H1 (cell line): ENCODE measurements around the gene SYT17. TPM values are rescaled to one million over a fixed set of nuclear protein-coding genes. Genes with fewer than 3 reads are reported as not detected.

Source experiments
- CTCF ChIA-PET: fragments of 300-600 bp; sonication (Branson Sonifier 250); formaldehyde crosslinking; loops from one replicate; lab custom pipeline; 2021; ENCODE audit not compliant: partially characterized antibody; lab: Charles Lee
- POLR2A ChIA-PET: fragments of 300-600 bp; sonication (Branson Sonifier 250); formaldehyde crosslinking; loops from one replicate; lab custom pipeline; 2021; ENCODE audit warnings: inconsistent platforms; ENCODE audit not compliant: partially characterized antibody; lab: Charles Lee
- DNase-seq, 2 experiments: peaks; one replicate each; pipeline versions ENCODE4 v3.0.0 to v3.0.0-alpha.2; 2010 to 2022; ENCODE audit warnings: low spot score in 2 of 2, low read depth in 1 of 2, mixed read lengths in 1 of 2
- FAIRE-seq: peaks from 2 replicates; lab custom pipeline; 2011; peaks lifted over from hg19 to GRCh38; lab: Jason Lieb, UNC
- H2AFZ ChIP-seq: 2 replicates; pipeline ENCODE4 v1.8.1; 2012; ENCODE audit warnings: low read length, inconsistent platforms
- H2AK5ac ChIP-seq: 2 replicates; pipeline ENCODE4 v1.6.1; 2013; ENCODE audit warnings: low read depth, low read length
- H2BK120ac ChIP-seq: replicated peaks from 2 replicates; pipeline ENCODE3; 2013; ENCODE audit warnings: low read depth, low read length, inconsistent platforms
- H2BK12ac ChIP-seq: 2 replicates; pipeline ENCODE4 v1.6.1; 2013; ENCODE audit warnings: low read depth, low read length
- H2BK15ac ChIP-seq: 2 replicates; pipeline ENCODE4 v1.6.1; 2013; ENCODE audit warnings: low read length
- H2BK20ac ChIP-seq: 2 replicates; pipeline ENCODE4 v1.6.1; 2013; ENCODE audit warnings: low read length
- H2BK5ac ChIP-seq: 2 replicates; pipeline ENCODE4 v1.6.1; 2013; ENCODE audit warnings: low read depth, low read length
- H3K14ac ChIP-seq: 2 replicates; pipeline ENCODE4 v1.6.1; 2013; ENCODE audit warnings: inconsistent platforms; ENCODE audit not compliant: insufficient read length
- H3K18ac ChIP-seq: 2 replicates; pipeline ENCODE4 v1.6.1; 2013; ENCODE audit warnings: low read length; ENCODE audit errors: extremely low read depth
- H3K23ac ChIP-seq: 2 replicates; pipeline ENCODE4 v1.6.1; 2013; ENCODE audit warnings: inconsistent platforms; ENCODE audit not compliant: insufficient read length
- H3K23me2 ChIP-seq: 2 replicates; pipeline ENCODE4 v1.6.1; 2013; ENCODE audit warnings: low read depth, low read length
- H3K27ac ChIP-seq: 2 replicates; pipeline ENCODE4 v1.6.1; 2011; ENCODE audit warnings: low read depth, low read length, inconsistent platforms
- H3K27me3 ChIP-seq, 4 experiments: replicated peaks in 1 of 4; 1 replicate in 1 of 4; 2 replicates in 3 of 4; pipeline versions ENCODE4 v1.6.1 to v1.8.1; 2011 to 2013; ENCODE audit warnings: low read length in 3 of 4, mild to moderate bottlenecking in 3 of 4, inconsistent platforms in 2 of 4, mixed read lengths in 2 of 4, moderate library complexity in 1 of 4; ENCODE audit not compliant: control insufficient read depth in 3 of 4, insufficient read depth in 3 of 4; ENCODE audit errors: extremely low read depth in 1 of 4
- H3K36me3 ChIP-seq, 4 experiments: 2 replicates each; pipeline versions ENCODE4 v1.6.1 to v1.8.1; 2011 to 2013; ENCODE audit warnings: mild to moderate bottlenecking in 4 of 4, low read length in 3 of 4, moderate library complexity in 2 of 4, control low read depth in 1 of 4, inconsistent platforms in 1 of 4; ENCODE audit not compliant: insufficient read depth in 4 of 4, control insufficient read depth in 2 of 4
- H3K4ac ChIP-seq: replicated peaks from 2 replicates; pipeline ENCODE3; 2013; ENCODE audit warnings: low read length, low read depth, mixed read lengths, inconsistent platforms; ENCODE audit not compliant: insufficient read length
- H3K4me1 ChIP-seq, 4 experiments: replicated peaks in 1 of 4; 1 replicate in 1 of 4; 2 replicates in 3 of 4; pipeline versions ENCODE4 v1.6.1 to v1.8.1; 2011 to 2013; ENCODE audit warnings: low read length in 3 of 4, inconsistent platforms in 2 of 4, mixed read lengths in 1 of 4; ENCODE audit not compliant: insufficient read depth in 4 of 4, control insufficient read depth in 3 of 4
- H3K4me2 ChIP-seq, 2 experiments: 2 replicates each; pipeline versions ENCODE4 v1.6.1 to v1.8.1; 2011 to 2013; ENCODE audit warnings: low read depth in 2 of 2, low read length in 2 of 2, control low read depth in 1 of 2, inconsistent platforms in 1 of 2, mild to moderate bottlenecking in 1 of 2; ENCODE audit not compliant: insufficient read depth in 1 of 2
- H3K4me3 ChIP-seq, 4 experiments: fragments of 200-600, 300-600 bp in 1 of 4; sonication (generic), shearing (Covaris generic), sonication (Bioruptor Twin) in 1 of 4; 2 replicates each; pipeline versions ENCODE4 v1.5.1 to v1.8.1; 2011 to 2016; ENCODE audit warnings: low read length in 4 of 4, low read depth in 3 of 4, control low read depth in 2 of 4, inconsistent platforms in 2 of 4, mild to moderate bottlenecking in 2 of 4, mixed read lengths in 1 of 4, moderate library complexity in 1 of 4; ENCODE audit not compliant: insufficient read depth in 2 of 4; ENCODE audit errors: extremely low read depth in 1 of 4
- H3K56ac ChIP-seq: replicated peaks from 2 replicates; pipeline ENCODE3; 2013; ENCODE audit warnings: low read depth, mild to moderate bottlenecking, mixed read lengths, low read length, inconsistent platforms; ENCODE audit not compliant: insufficient read length
- H3K79me1 ChIP-seq: 2 replicates; pipeline ENCODE4 v1.6.1; 2013; ENCODE audit warnings: low read depth, low read length, control low read depth
- H3K79me2 ChIP-seq, 2 experiments: 2 replicates each; pipeline versions ENCODE4 v1.6.1 to v1.8.1; 2012 to 2013; ENCODE audit warnings: low read length in 2 of 2, mild to moderate bottlenecking in 2 of 2, inconsistent platforms in 1 of 2; ENCODE audit not compliant: insufficient read depth in 2 of 2, control insufficient read depth in 1 of 2
- H3K9ac ChIP-seq, 4 experiments: replicated peaks in 1 of 4; 1 replicate in 1 of 4; 2 replicates in 3 of 4; pipeline versions ENCODE4 v1.6.1 to v1.8.1; 2011 to 2013; ENCODE audit warnings: low read depth in 3 of 4, low read length in 3 of 4, control low read depth in 2 of 4, mild to moderate bottlenecking in 2 of 4, moderate library complexity in 2 of 4, inconsistent platforms in 1 of 4; ENCODE audit errors: extremely low read depth in 1 of 4
- H3K9me3 ChIP-seq, 2 experiments: 2 replicates each; pipeline versions ENCODE4 v1.6.1 to v1.8.1; 2012 to 2013; ENCODE audit warnings: mild to moderate bottlenecking in 2 of 2, moderate library complexity in 2 of 2, control low read depth in 1 of 2, inconsistent platforms in 1 of 2, low read depth in 1 of 2, low read length in 1 of 2, mixed read lengths in 1 of 2; ENCODE audit not compliant: insufficient read depth in 2 of 2
- H4K20me1 ChIP-seq, 2 experiments: replicated peaks in 1 of 2; 2 replicates each; pipeline versions ENCODE3 to v1.8.1; 2011 to 2013; ENCODE audit warnings: inconsistent platforms in 2 of 2, low read length in 2 of 2, mild to moderate bottlenecking in 1 of 2; ENCODE audit not compliant: insufficient read depth in 2 of 2, control insufficient read depth in 1 of 2
- H4K5ac ChIP-seq: 2 replicates; pipeline ENCODE4 v1.6.1; 2013; ENCODE audit warnings: low read length, low read depth, mixed read lengths, inconsistent platforms; ENCODE audit not compliant: insufficient read length
- H4K8ac ChIP-seq: 2 replicates; pipeline ENCODE4 v1.8.0; 2013; ENCODE audit warnings: mild to moderate bottlenecking, moderate library complexity, low read length, inconsistent platforms; ENCODE audit not compliant: insufficient read depth; ENCODE audit errors: extremely low read depth
- H4K91ac ChIP-seq: replicated peaks from 2 replicates; pipeline ENCODE3; 2013; ENCODE audit warnings: low read length, mixed read lengths, inconsistent platforms; ENCODE audit not compliant: insufficient read length
- ASH2L ChIP-seq: fragments of 200-600, 300-600 bp; sonication (generic); IDR thresholded peaks from one replicate; pipeline ENCODE4 v1.7.1; 2017; ENCODE audit warnings: low read length
- CHD2 ChIP-seq: IDR thresholded peaks from 2 replicates; pipeline ENCODE4 v1.6.1; 2012; ENCODE audit warnings: low read length, improper control_type of control experiment
- POU5F1 ChIP-seq: IDR thresholded peaks from 2 replicates; pipeline ENCODE4 v1.6.1; 2011; ENCODE audit warnings: low read depth, mild to moderate bottlenecking, low read length, moderate library complexity
- RNF2 ChIP-seq: fragments of 200-900, 300-1000 bp; sonication (generic); IDR thresholded peaks from 2 replicates; pipeline ENCODE4 v1.7.1; 2016; ENCODE audit warnings: borderline replicate concordance, low read depth, mild to moderate bottlenecking, antibody characterized with exemption, low read length; ENCODE audit not compliant: poor library complexity, severe bottlenecking; ENCODE audit errors: missing control alignments
- SRF ChIP-seq: IDR thresholded peaks from 2 replicates; pipeline ENCODE4 v1.6.1; 2011; ENCODE audit warnings: mild to moderate bottlenecking, low read depth, low read length, moderate library complexity
- TAF1 ChIP-seq: IDR thresholded peaks from 2 replicates; pipeline ENCODE4 v1.6.1; 2011; ENCODE audit warnings: mild to moderate bottlenecking, low read depth, low read length
- TBP ChIP-seq: IDR thresholded peaks from 2 replicates; pipeline ENCODE4 v1.6.1; 2011; ENCODE audit warnings: low read depth, low read length, improper control_type of control experiment
- TEAD4 ChIP-seq: IDR thresholded peaks from 2 replicates; pipeline ENCODE4 v1.6.1; 2012; ENCODE audit warnings: low read depth, low read length, inconsistent platforms, mixed read lengths
- YY1 ChIP-seq: IDR thresholded peaks from 2 replicates; pipeline ENCODE4 v1.6.1; 2011; ENCODE audit warnings: low read depth, mild to moderate bottlenecking, low read length
- whole genome bisulfite sequencing, 2 experiments: shearing (Covaris generic) in 1 of 2; methylation state at CpG; one replicate each; pipeline versions ENCODE4 v1.1.6 to v1.1.7; 2013 to 2015; ENCODE audit warnings: low lambda C conversion rate in 2 of 2, mixed read lengths in 2 of 2, inconsistent platforms in 1 of 2, low coverage in 1 of 2, missing lambda C conversion rate in 1 of 2; ENCODE audit not compliant: insufficient replicate concordance in 2 of 2, insufficient coverage in 1 of 2, insufficient read length in 1 of 2; ENCODE audit errors: extremely low coverage in 1 of 2, missing lambda C conversion rate in 1 of 2; 5-methylcytosine and 5-hydroxymethylcytosine counted together
- polyA plus RNA-seq, 7 experiments: library from polyadenylated mRNA; depleted of rRNA in 3 of 7; stranded (reverse) in 5 of 7; unstranded in 2 of 7; fragments of >200 nt in 5 of 7; fragments of 200-250 nt in 2 of 7; gene quantifications; 1 replicate in 5 of 7; 2 replicates in 1 of 7; 4 replicates in 1 of 7; pipeline versions ENCODE4 v1.2.1 to v1.2.3, GENCODE V29; 2011 to 2013; ENCODE audit warnings: missing spikeins in 2 of 7, mixed read lengths in 2 of 7
- total RNA-seq: library from RNA; stranded (reverse); fragmentation: NEBNext Ultra II Directional; extraction: Animal tissue kit (Norgen Biotek cat#: 25700); gene quantifications from 2 replicates; pipeline ENCODE4 v1.2.1, GENCODE V29; 2021

Gene SYT17
- total and polyA plus RNA-seq, 2 of the 8 experiments (the other 6 are each of a cell fraction or from before 2014, with no cell fraction given): 5.8 to 18.1 TPM

DNA sequence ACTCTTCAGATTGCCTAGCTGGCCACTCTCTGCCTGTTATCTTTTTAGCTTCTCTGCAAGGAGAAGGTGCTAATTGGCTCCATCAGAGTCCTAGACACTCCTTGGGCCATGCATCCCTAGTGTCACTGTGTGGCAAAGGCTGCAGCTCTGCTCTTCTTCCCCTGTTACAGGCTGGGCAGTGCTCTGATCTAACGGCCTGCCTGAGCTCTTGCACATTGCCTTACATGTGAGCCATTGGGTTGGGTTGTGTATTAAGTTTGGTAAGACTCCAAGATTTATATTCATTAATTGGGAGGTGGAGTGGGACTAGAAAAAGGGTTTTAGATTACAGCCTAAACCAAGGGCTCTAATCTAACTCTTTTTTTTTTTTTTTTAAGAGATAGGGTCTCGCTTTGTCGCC, 23.0 kb upstream of the SYT17 start:
- H3K27me3 ChIP-seq: no peaks in the 10 kb centered on the region
- no peak overlapping the region for H2BK5ac ChIP-seq
- no peak overlapping the region for H4K91ac ChIP-seq
- no peak overlapping the region for H3K56ac ChIP-seq
- TF ChIP-seq SRF: no peak
- TF ChIP-seq RNF2: no peak
- TF ChIP-seq TAF1: no peak
- no peak for TF ChIP-seq POU5F1
- TF ChIP-seq ASH2L: no peak
- TF ChIP-seq YY1: no peak
- TF ChIP-seq CHD2: no peak
- TF ChIP-seq TEAD4: no peak
- no peak for TF ChIP-seq TBP
- no peak overlapping the region for H2BK15ac ChIP-seq
- H3K23ac ChIP-seq: no peak overlapping the region
- whole genome bisulfite sequencing, 2 experiments: 94% methylated on average over 3 of the region's 3 CpGs; no CpG with 5 or more reads in 1 of the 2 experiments
- H3K79me1 ChIP-seq: no peaks in the 10 kb centered on the region
- H3K9ac ChIP-seq: no peak overlapping the region
- H2AK5ac ChIP-seq: no peak overlapping the region
- H2BK20ac ChIP-seq: no peak overlapping the region
- H3K18ac ChIP-seq: no peak overlapping the region
- no peaks in the 10 kb centered on the region for H3K36me3 ChIP-seq
- CTCF ChIA-PET: interaction anchor here (0.6 to 1.9 kb wide), 9 partner anchors 11 to 358 kb away, joined by 3 to 6 read pairs (median 3); no protein-coding TSS in a partner anchor
- no peak overlapping the region for H3K4me3 ChIP-seq
- H4K20me1 ChIP-seq: no peaks in the 10 kb centered on the region
- no peak overlapping the region for H4K8ac ChIP-seq
- no peaks in the 10 kb centered on the region for H3K23me2 ChIP-seq
- H2BK12ac ChIP-seq: no peak overlapping the region; the same call in 1 of the 2 replicates
- H3K27ac ChIP-seq: no peak overlapping the region
- DNase-seq (no peak), FAIRE-seq (no peak)
- H3K4ac ChIP-seq: no peak overlapping the region
- no peak overlapping the region for H3K14ac ChIP-seq
- no peak overlapping the region for H3K4me2 ChIP-seq
- H2AFZ ChIP-seq: peak overlapping the region; percentile 23; the same call in 1 of the 2 replicates
- H2BK120ac ChIP-seq: no peak overlapping the region
- H4K5ac ChIP-seq: no peak overlapping the region
- no peaks in the 10 kb centered on the region for H3K79me2 ChIP-seq
- no peaks in the 10 kb centered on the region for H3K4me1 ChIP-seq
- POLR2A ChIA-PET: no interaction called here
- peaks cover 6% of the 10 kb centered on the region in 2 experiments; a peak in 3 of 4 replicates for H3K9me3 ChIP-seq
